ENCODE data around the gene ELOVL2. TPM values are rescaled to one million over a fixed set of nuclear protein-coding genes. Genes with fewer than 3 reads are reported as not detected.
"Not testable (repeated sequence)": the region's sequence is repeated elsewhere in the genome, so short reads cannot be mapped to it uniquely, and the experiment has no call there.

Gene ELOVL2
- polyA plus RNA-seq = 1 to 10 TPM in 1 of 3 donors, under 1 TPM in 2; 0.34 to 1.4 (median 0.79) TPM

GRCh38 chr6:11043961-11044711 is at the start of gene ELOVL2:
Gene ELOVL2, minus strand, starts transcription at chr6:11044305. Its CDS starts 75 bp downstream, at chr6:11044230.
- WGBS, 3 donors = 3 to 5% (median 5%) methylated on average over 76 to 121 of the region's 124 CpGs
- H3K27ac ChIP-seq (ENCODE audit: low read depth, low read length) = no peak within 1 kb of the TSS

GRCh38 chr6:11093376-11093625 is 49.2 kb upstream of the ELOVL2 start:
- peak overlapping the region; percentile 35 for H3K27ac ChIP-seq (ENCODE audit: low read depth, low read length)
- 0% methylated on average over 17 of the region's 17 CpGs for WGBS, 3 donors

GRCh38 chr6:11092668-11093375 is 48.7 kb upstream of the ELOVL2 start:
- peak overlapping the region; percentile 35 for H3K27ac ChIP-seq (ENCODE audit: low read depth, low read length)
- 1 to 4% (median 3%) methylated on average over 10 of the region's 10 CpGs for WGBS, 3 donors

- not testable (repeated sequence) for H3K27ac ChIP-seq (ENCODE audit: low read depth, low read length)
- 89 to 93% (median 92%) methylated on average over 5 of the region's 5 CpGs for WGBS, 3 donors
Measured at GRCh38 chr6:11091141-11091540, 47.0 kb upstream of the ELOVL2 start.

GRCh38 chr6:11089695-11090094 is 45.6 kb upstream of the ELOVL2 start:
- H3K27ac ChIP-seq (ENCODE audit: low read depth, low read length) = no peak overlapping the region

GRCh38 chr6:11087141-11087812 is 43.2 kb upstream of the ELOVL2 start:
- not testable (repeated sequence) for H3K27ac ChIP-seq (ENCODE audit: low read depth, low read length)
- 84 to 87% (median 84%) methylated on average over 36 to 47 of the region's 47 CpGs for WGBS, 3 donors

More at GRCh38 chr6:11089695-11090094, 45.6 kb upstream of the ELOVL2 start:
- WGBS, 3 donors = 90 to 96% (median 90%) methylated on average over 1 of the region's 1 CpG

GRCh38 chr6:11085758-11086435 is 41.8 kb upstream of the ELOVL2 start:
- 55 to 62% (median 57%) methylated on average over 3 of the region's 3 CpGs for WGBS, 3 donors
- no peak overlapping the region for H3K27ac ChIP-seq (ENCODE audit: low read depth, low read length)

- WGBS, 3 donors = 82 to 98% (median 93%) methylated on average over 5 of the region's 5 CpGs
Measured at GRCh38 chr6:11083956-11084355, 39.9 kb upstream of the ELOVL2 start.

GRCh38 chr6:11083491-11083890 is 39.4 kb upstream of the ELOVL2 start:
- 73 to 82% (median 79%) methylated on average over 4 of the region's 4 CpGs for WGBS, 3 donors
- H3K27ac ChIP-seq (ENCODE audit: low read depth, low read length) = no peak overlapping the region

More at GRCh38 chr6:11083956-11084355, 39.9 kb upstream of the ELOVL2 start:
- H3K27ac ChIP-seq (ENCODE audit: low read depth, low read length) = no peak overlapping the region

GRCh38 chr6:11080296-11080695 is 36.2 kb upstream of the ELOVL2 start:
- 59 to 68% (median 64%) methylated on average over 3 of the region's 3 CpGs for WGBS, 3 donors
- H3K27ac ChIP-seq (ENCODE audit: low read depth, low read length) = no peak overlapping the region

- 53 to 95% (median 94%) methylated on average over 4 of the region's 4 CpGs for WGBS, 3 donors
- H3K27ac ChIP-seq (ENCODE audit: low read depth, low read length) = no peak overlapping the region
Measured at GRCh38 chr6:11078266-11078665, 34.2 kb upstream of the ELOVL2 start.

- no peak overlapping the region for H3K27ac ChIP-seq (ENCODE audit: low read depth, low read length)
- WGBS, 3 donors = 80 to 84% (median 81%) methylated on average over 2 of the region's 2 CpGs
Measured at GRCh38 chr6:11076540-11076939, 32.4 kb upstream of the ELOVL2 start.

GRCh38 chr6:11072101-11072500 is 28.0 kb upstream of the ELOVL2 start:
- WGBS, 3 donors = 84 to 96% (median 92%) methylated on average over 4 of the region's 4 CpGs

GRCh38 chr6:11069760-11070159 is 25.7 kb upstream of the ELOVL2 start:
- no peak overlapping the region for H3K27ac ChIP-seq (ENCODE audit: low read depth, low read length)
- 55 to 64% (median 57%) methylated on average over 2 of the region's 2 CpGs for WGBS, 3 donors

More at GRCh38 chr6:11072101-11072500, 28.0 kb upstream of the ELOVL2 start:
- H3K27ac ChIP-seq (ENCODE audit: low read depth, low read length) = no peak overlapping the region

- 23 to 66% (median 62%) methylated on average over 2 of the region's 2 CpGs for WGBS, 3 donors
- no peak overlapping the region for H3K27ac ChIP-seq (ENCODE audit: low read depth, low read length)
Measured at GRCh38 chr6:11067348-11067747, 23.2 kb upstream of the ELOVL2 start.

GRCh38 chr6:11066505-11067347 is 22.6 kb upstream of the ELOVL2 start:
- no peak overlapping the region for H3K27ac ChIP-seq (ENCODE audit: low read depth, low read length)
- WGBS, 3 donors = 86 to 97% (median 91%) methylated on average over 6 of the region's 6 CpGs

- H3K27ac ChIP-seq (ENCODE audit: low read depth, low read length) = no peak overlapping the region
- WGBS, 3 donors = 80 to 92% (median 87%) methylated on average over 6 of the region's 6 CpGs
Measured at GRCh38 chr6:11065436-11066202, 21.5 kb upstream of the ELOVL2 start.
